NCI-H2196 treated with DMSO at 0.1 percent for 48 hours (cell line): ENCODE results near the gene ENTPD8.

Source experiments
- DNase-seq: peaks from one replicate; lab custom pipeline; 2025; ENCODE audit not compliant: unreplicated experiment; lab: John Stamatoyannopoulos, UW

Gene ENTPD8

GRCh38 chr9:137431416-137431931 lies 9.7 kb downstream of the ENTPD8 start:
- DNase-seq = no peak

DNA sequence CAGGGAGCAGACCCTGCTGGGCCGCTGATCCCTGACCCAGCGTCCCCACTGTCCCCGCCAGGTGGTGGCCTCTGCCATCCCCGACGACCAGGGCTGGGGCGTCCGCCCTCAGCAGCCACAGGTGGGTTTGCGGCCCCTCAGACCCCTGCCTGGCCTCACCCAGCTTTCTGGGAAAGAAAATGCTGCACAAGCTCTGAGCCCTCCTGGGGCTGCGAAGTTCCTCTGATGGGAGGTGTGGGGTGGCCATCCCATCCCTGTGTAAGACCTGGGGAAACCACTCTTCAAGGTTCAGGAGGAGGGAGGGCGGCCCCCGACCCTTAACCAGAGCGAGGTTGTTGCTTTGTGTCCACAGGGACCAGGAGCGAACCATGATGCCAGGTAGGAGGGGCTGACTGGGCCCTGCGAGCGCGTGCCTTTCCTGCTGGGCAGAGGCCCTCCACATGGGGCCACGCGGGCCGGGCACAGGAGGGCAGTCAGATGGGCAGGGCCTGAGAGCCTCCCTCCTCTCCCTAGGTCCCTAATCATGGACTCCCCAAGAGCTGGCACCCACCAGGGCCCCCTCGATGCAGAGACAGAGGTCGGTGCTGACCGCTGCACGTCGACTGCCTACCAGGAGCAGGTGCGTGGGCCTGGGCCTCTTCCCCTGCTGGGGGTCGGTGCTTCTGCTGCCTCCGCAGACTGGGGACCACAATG lies 10.3 kb downstream of the ENTPD8 start:
- no peak for DNase-seq

DNA sequence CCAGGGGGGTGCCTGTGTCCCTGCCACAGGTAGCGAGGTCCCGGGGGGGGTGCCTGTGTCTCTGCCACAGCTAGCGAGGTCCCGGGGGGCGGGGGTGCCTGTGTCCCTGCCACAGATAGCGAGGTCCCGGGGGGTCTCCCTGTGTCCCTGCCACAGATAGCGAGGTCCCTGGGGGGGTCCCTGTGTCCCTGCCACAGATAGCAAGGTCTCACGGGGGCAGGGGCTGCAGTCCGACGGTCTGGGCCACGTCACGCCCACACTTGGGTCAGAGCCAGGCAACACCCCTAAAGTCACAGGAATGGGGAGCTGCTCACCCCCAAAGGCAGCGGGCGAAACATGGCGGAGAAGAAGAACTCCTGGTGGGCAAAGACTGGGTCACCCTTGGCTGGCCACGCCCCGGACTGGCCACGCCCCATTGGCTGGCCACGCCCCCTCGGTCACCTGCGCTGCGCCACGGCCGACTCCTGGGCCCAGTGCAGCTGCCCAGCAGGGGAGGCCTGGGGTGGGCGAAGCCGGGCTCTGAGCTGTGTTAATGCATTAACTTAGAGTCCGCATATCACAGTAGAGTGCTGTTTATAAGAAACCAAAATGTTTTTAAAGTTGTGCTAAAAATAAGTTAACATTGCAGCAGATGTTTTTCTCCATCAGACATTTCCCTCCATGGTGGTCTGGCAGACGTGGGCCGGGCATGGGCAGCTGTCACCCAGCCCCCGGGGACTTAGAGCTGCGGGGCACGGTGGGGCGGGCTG lies 11.0 kb downstream of the ENTPD8 start:
- DNase-seq = no peak

DNA sequence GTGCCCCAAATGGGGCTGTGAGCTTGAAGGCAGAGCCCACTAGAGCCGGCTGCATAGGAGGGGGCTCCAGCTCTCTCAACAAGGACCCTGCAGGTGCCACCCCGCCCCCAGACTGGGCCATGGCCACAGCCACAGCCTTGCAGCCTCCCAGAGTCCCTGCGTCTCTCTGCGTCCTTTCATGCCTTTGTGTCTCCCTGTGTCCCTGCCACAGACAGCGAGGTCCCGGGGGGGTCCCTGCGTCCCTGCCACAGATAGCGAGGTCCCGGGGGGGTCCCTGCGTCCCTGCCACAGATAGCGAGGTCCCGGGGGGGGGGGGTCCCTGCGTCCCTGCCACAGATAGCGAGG lies 11.6 kb downstream of the ENTPD8 start:
- DNase-seq = no peak

GRCh38 chr9:137428841-137429545 lies 12.2 kb downstream of the ENTPD8 start:
- DNase-seq = no peak

- DNase-seq = no peak
These were observed 12.9 kb downstream of the ENTPD8 start for GRCh38 chr9:137428311-137428630.

- no peak for DNase-seq
These were observed 13.5 kb downstream of the ENTPD8 start for GRCh38 chr9:137427454-137428310.

DNA sequence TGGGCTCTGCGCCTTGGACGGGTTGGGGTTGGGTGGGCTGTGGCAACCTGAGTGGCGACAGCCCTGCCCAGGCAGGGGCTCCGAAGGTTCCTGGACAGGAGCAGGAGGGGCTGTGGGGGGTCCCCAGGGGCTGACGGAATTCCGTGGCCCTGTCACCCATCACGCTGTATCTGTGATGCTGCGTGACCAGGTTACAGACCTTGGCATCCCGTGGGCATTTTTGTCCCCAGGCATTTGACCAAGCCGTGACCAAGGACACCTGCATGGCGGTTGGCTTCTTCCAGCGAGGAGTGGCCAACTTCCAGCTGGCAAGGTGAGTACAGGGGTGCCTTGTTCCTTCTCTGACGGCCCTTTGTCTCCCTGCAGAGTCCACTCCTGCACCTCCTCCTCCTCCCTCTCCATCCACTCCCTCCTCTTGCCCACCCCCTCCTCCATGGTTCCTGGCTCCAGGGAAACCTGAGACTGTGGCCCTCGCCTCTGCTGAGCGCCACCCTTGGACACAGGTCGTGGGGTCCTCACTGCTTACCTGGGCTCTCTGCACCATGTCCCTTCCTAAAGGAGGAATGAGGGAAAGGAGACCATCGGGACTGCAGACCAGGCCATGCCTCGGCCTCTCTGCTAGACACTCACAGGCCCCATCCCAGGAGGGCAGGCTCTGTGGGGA lies 15.0 kb downstream of the ENTPD8 start:
- no peak for DNase-seq

- no peak for DNase-seq
These were observed 17.5 kb downstream of the ENTPD8 start for GRCh38 chr9:137423514-137424291.

GRCh38 chr9:137422604-137423513 lies 18.3 kb downstream of the ENTPD8 start, which contains the start of the genes EXD3 and NOXA1:
Gene EXD3, minus strand, starts transcription at chr9:137423162. Its CDS starts 27,805 bp downstream, at chr9:137395357.
Gene NOXA1, plus strand, starts transcription at chr9:137423393. Its CDS starts 137 bp downstream, at chr9:137423530.
- DNase-seq = peak; percentile 80

DNA sequence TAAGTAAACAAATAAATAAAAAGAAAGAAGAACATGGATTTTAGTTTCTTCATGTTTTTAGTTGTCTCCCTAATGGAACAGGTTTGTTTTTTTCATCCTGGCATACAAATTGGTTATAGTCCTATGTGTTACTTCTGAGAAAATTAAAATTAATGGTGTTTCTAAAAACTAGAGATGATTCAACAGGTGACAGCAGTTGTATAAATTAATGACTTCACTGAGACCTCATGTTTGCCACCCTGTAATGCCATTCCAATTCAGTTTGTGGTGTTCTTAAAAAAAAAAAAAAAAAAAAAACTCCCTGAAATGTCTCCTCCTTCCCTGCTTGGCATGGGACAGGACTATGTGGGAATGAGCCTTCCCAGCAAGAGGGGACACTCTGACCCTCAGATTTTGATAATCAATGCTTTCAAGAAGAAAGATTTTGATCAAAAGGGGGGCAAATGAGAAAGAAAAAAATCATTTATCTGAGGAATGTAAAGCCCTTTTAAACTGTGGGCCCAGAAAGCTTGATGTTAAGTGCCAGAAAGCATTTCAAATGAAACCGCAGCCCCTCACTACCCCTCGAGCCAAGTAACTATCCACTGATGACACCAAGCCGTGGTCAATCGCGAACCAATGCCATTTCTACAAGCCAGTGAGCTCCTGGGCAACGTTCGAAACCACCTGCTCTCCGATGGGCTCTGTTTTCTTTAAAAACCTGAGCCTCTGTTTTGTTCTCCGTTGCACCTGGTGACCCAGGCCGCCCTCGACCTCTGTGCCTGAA lies 19.1 kb downstream of the ENTPD8 start:
- no peak for DNase-seq

GRCh38 chr9:137417161-137418021 lies 23.8 kb downstream of the ENTPD8 start:
- no peak for DNase-seq

- DNase-seq = no peak
These were observed 24.5 kb downstream of the ENTPD8 start for GRCh38 chr9:137416563-137417151.

DNA sequence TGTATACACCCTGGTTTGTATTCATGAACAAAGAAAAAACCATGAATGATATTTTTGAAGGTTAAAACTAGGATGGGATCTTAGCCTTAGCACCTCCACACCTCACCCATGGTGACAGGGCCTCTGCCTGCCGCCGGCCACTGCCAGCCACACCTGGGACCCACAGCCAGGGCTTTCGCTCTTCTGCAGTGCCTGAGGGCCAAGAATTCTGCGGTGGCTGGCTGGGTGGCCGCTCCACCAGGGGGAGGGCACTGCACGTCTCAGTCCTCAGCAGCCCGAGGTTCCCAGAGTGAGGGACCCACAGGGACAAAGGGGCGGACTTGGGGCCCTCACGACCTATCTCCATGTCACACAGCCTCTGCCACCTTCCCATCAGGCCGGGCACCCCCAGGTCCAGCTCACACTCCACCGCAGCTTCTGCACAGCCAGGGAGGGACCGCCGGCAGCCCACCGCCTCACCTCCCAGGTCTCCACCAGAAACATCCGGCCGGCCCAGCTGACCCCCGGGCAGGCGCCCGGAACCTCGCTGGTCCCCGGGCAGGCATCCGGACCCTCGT lies 25.1 kb downstream of the ENTPD8 start:
- no peak for DNase-seq

- no peak for DNase-seq
These were observed 25.7 kb downstream of the ENTPD8 start for GRCh38 chr9:137415451-137415850.

GRCh38 chr9:137412431-137412830 lies 28.7 kb downstream of the ENTPD8 start:
- no peak for DNase-seq
